Smooth muscle cell (in vitro differentiated cells): ENCODE data around the gene ANKIB1. TPM values are rescaled to one million over a fixed set of nuclear protein-coding genes. Genes with fewer than 3 reads are reported as not detected.
"Not testable (repeated sequence)": the region's sequence is repeated elsewhere in the genome, so short reads cannot be mapped to it uniquely, and the experiment has no call there.

ENCODE experiments used
- DNase-seq: peaks from one replicate; lab custom pipeline; 2025; ENCODE audit not compliant: unreplicated experiment; lab: John Stamatoyannopoulos, UW
- H2AFZ ChIP-seq: fragments of 200-600 bp; sonication (generic); 2 replicates; pipeline ENCODE4 v1.6.0; 2016; ENCODE audit warnings: antibody characterized with exemption, low read depth, mild to moderate bottlenecking
- H3F3A ChIP-seq: fragments of 200-600 bp; sonication (generic); 2 replicates; pipeline ENCODE4 v1.6.0; 2017; ENCODE audit warnings: antibody characterized with exemption, low read depth
- H3K27ac ChIP-seq: fragments of 200-600 bp; sonication (generic); 2 replicates; pipeline ENCODE4 v1.5.1; 2016; ENCODE audit warnings: low read depth, mild to moderate bottlenecking
- H3K27me3 ChIP-seq: fragments of 200-600 bp; sonication (generic); 2 replicates; pipeline ENCODE4 v1.6.1; 2016; ENCODE audit warnings: low read depth, mild to moderate bottlenecking
- H3K36me3 ChIP-seq: fragments of 200-600 bp; sonication (generic); 2 replicates; pipeline ENCODE4 v1.5.1; 2016; ENCODE audit warnings: low read depth
- H3K4me1 ChIP-seq: fragments of 200-600 bp; sonication (generic); 2 replicates; pipeline ENCODE4 v1.5.1; 2016; ENCODE audit warnings: low read depth
- H3K4me2 ChIP-seq: fragments of 200-600 bp; sonication (generic); 2 replicates; pipeline ENCODE4 v1.6.0; 2016; ENCODE audit warnings: mild to moderate bottlenecking
- H3K4me3 ChIP-seq: fragments of 200-600 bp; sonication (generic); 2 replicates; pipeline ENCODE4 v1.5.1; 2016; ENCODE audit warnings: mild to moderate bottlenecking
- H3K79me2 ChIP-seq: fragments of 200-600 bp; sonication (generic); 2 replicates; pipeline ENCODE4 v1.6.0; 2016; ENCODE audit warnings: low read depth, mild to moderate bottlenecking
- H3K9ac ChIP-seq: fragments of 200-600 bp; sonication (generic); 2 replicates; pipeline ENCODE4 v1.6.0; 2016; ENCODE audit warnings: low read depth
- H3K9me3 ChIP-seq: fragments of 200-600 bp; sonication (generic); replicated peaks from 2 replicates; pipeline ENCODE4 v1.5.1; 2016; ENCODE audit warnings: low read depth
- H4K20me1 ChIP-seq: fragments of 200-600 bp; sonication (generic); 2 replicates; pipeline ENCODE4 v1.6.0; 2016; ENCODE audit warnings: low read depth
- WGBS: methylation state at CpG from one replicate; pipeline ENCODE4 v1.1.7; 2016; ENCODE audit warnings: low lambda C conversion rate; 5-methylcytosine and 5-hydroxymethylcytosine counted together
- polyA plus RNA-seq: library from polyadenylated mRNA; unstranded; fragments of >200 nt; fragmentation: Nextera tagmentation; extraction: Ambion mirVana; gene quantifications from 2 replicates; pipeline ENCODE4 v1.2.1, GENCODE V29; 2016
- total RNA-seq: library from RNA; depleted of rRNA; stranded (reverse); fragments of >200 nt; gene quantifications from 2 replicates; pipeline ENCODE4 v1.2.3, GENCODE V29; 2014
- TF ChIP-seq, protein P1 (sequence below): fragments of 200-600 bp; sonication (generic); IDR thresholded peaks from 2 replicates; pipeline ENCODE4 v1.5.1; 2017; ENCODE audit warnings: borderline replicate concordance, mild to moderate bottlenecking, antibody characterized with exemption; ENCODE audit not compliant: insufficient read depth, poor library complexity, severe bottlenecking

The ANKIB1 gene
- total and polyA plus RNA-seq, 2 experiments from 2014 or later, result 12.9 to 57.4 TPM

DNA sequence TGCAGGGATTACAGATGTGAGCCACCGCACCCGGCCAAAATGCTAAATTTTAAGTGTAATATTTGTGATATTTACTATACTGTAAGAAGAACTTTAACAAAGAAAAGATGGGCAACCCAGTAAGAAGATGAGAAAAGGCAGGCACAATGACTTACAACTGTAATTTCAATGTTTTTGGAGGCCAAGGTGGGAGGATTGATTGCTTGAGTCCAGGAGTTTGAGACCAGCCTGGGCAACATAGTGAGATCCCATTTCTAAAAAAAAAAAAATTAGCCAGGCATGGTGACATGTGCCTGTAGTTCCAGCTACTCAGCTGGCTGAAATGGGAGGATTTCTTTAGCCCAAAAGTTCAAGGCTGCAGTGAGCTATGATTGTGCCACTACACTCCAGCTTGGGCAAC lies 189.8 kb downstream of the ANKIB1 start:
- Histone ChIP-seq H3K36me3 (no peaks in the 10 kb centered on the region), H3K9me3 (no peaks in the 10 kb centered on the region), H3K27ac (no peak overlapping the region), H3K4me2 (no peak overlapping the region), H4K20me1 (no peaks in the 10 kb centered on the region), H3K4me3 (no peak overlapping the region), H3F3A (no peaks in the 10 kb centered on the region), H3K79me2 (no peaks in the 10 kb centered on the region), H2AFZ (no peak overlapping the region), H3K4me1 (no peaks in the 10 kb centered on the region), H3K9ac (no peak overlapping the region), H3K27me3 (no peaks in the 10 kb centered on the region)
- 96% methylated on average over 2 of the region's 2 CpGs for WGBS
- DNase-seq, result no peak
- TF ChIP-seq, protein P1, sequence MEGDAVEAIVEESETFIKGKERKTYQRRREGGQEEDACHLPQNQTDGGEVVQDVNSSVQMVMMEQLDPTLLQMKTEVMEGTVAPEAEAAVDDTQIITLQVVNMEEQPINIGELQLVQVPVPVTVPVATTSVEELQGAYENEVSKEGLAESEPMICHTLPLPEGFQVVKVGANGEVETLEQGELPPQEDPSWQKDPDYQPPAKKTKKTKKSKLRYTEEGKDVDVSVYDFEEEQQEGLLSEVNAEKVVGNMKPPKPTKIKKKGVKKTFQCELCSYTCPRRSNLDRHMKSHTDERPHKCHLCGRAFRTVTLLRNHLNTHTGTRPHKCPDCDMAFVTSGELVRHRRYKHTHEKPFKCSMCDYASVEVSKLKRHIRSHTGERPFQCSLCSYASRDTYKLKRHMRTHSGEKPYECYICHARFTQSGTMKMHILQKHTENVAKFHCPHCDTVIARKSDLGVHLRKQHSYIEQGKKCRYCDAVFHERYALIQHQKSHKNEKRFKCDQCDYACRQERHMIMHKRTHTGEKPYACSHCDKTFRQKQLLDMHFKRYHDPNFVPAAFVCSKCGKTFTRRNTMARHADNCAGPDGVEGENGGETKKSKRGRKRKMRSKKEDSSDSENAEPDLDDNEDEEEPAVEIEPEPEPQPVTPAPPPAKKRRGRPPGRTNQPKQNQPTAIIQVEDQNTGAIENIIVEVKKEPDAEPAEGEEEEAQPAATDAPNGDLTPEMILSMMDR, result no peak

DNA sequence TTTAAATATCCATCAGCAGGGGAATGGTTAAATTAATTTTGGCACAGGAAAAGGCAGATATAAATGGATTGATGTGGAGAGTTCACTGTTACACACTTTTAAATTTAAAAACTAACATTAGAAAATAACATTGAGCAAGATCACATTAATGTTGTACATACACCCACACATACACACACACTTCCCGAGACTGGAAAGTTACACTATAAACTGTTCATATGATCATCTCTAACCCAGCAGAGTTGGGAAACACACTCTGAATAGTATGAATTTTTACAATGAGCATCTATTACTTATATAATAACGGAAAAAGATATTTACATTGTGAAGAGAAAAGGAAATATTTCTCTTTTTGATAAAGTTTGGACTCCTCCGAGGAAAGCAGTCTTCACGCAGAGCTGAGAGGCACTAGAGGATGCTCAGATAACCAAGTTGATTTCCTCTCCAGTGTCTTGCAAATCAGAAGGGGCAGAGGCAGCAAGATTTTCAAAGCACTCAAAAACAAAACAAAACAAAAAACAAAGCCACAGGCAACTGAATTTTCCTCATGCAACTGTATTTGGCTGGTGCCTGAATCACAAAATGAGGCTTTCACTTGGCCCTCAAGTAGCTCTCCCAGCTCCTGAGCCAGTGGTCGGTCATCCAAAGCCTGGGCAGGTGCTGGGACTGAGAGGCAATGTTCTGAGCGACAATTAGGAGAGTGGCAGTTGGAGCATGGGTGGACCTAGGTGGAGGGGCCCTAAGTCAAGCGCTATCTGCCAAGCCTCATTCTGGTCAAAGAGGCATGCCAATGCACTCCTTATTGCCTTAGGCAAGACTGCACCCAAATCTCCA lies 191.1 kb downstream of the ANKIB1 start:
- no peaks in the 10 kb centered on the region for H3K27me3 ChIP-seq
- no peak for DNase-seq
- H3K79me2 ChIP-seq, result no peaks in the 10 kb centered on the region
- H3F3A ChIP-seq, result no peaks in the 10 kb centered on the region
- no peaks in the 10 kb centered on the region for H4K20me1 ChIP-seq
- no peak overlapping the region for H3K9ac ChIP-seq
- H3K4me1 ChIP-seq, result no peaks in the 10 kb centered on the region
- no peak overlapping the region for H3K27ac ChIP-seq
- WGBS, result 71% methylated on average over 7 of the region's 7 CpGs
- no peak overlapping the region for H2AFZ ChIP-seq
- TF ChIP-seq, protein P1, result no peak
- no peaks in the 10 kb centered on the region for H3K9me3 ChIP-seq
- no peak overlapping the region for H3K4me2 ChIP-seq
- no peaks in the 10 kb centered on the region for H3K36me3 ChIP-seq
- no peak overlapping the region for H3K4me3 ChIP-seq

DNA sequence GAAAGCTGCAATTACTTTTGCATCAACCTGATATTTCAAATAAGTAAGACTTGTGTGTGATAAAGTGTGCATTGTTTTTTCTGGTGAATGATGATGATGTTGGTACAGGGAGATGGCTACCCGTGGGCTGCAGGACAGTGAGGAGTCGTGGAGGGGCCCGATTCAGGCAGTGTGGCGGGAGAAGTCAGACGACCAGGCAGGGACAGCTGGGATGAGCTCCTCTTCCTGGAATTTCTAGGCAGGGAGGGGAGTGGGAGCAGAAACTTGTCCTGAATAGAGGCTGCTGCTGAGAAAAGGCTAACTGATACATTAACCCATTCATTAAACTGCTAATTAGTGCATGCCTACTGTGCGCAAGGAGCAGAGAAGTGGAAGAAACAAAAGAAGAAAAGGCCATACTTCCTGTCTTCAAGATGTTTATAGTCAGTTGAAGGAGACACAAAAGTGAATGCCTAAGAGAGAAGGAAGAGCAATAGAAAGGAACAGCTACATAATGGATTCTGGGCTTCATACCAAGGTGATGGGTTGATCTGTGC lies 192.2 kb downstream of the ANKIB1 start:
- no peak for DNase-seq
- 43% methylated on average over 6 of the region's 6 CpGs for WGBS
- Histone ChIP-seq H3K4me1 (no peaks in the 10 kb centered on the region), H3K36me3 (no peaks in the 10 kb centered on the region), H4K20me1 (no peaks in the 10 kb centered on the region), H3K27ac (no peak overlapping the region), H3K9ac (no peak overlapping the region), H3K27me3 (no peaks in the 10 kb centered on the region), H3K4me3 (no peak overlapping the region), H3F3A (no peaks in the 10 kb centered on the region), H2AFZ (no peak overlapping the region), H3K79me2 (no peaks in the 10 kb centered on the region), H3K4me2 (no peak overlapping the region), H3K9me3 (no peaks in the 10 kb centered on the region)
- TF ChIP-seq, protein P1, result no peak

DNA sequence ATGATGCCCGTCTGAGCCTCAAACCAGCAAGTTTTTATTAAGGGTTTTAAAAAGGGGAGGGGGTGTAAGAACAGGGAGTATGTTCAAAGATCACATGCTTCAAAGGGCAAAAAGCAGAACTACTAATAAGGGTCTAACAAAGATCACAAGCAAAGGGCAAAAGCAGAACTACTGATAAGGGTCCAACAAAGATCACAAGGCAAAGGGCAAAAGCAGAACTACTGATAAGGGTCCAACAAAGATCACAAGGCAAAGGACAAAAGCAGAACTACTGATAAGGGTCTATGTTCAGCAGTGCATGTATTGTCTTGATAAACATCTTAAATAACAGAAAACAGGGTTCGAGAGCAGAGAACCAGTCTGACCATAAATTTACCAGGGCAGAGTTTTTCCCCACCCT lies 196.9 kb downstream of the ANKIB1 start:
- H3K9ac ChIP-seq, H2AFZ ChIP-seq, H3K4me1 ChIP-seq, H3K79me2 ChIP-seq, H3K27ac ChIP-seq, H3F3A ChIP-seq, H3K4me2 ChIP-seq, H3K27me3 ChIP-seq, H4K20me1 ChIP-seq, H3K9me3 ChIP-seq, DNase-seq, H3K4me3 ChIP-seq, H3K36me3 ChIP-seq: not testable (repeated sequence)
- 80% methylated on average over 2 of the region's 2 CpGs for WGBS
